Mucosa of descending colon (tissue), 3 donors: ENCODE measurements around the gene MEGF11. TPM values are rescaled to one million over a fixed set of nuclear protein-coding genes. Genes with fewer than 3 reads are reported as not detected.

Experiments
- ATAC-seq: fragments of 200-7000 bp; cut with Tn5 transposase; one replicate; pipeline ENCODE4 v1.9.1; 2020; ENCODE audit warnings: mild to moderate bottlenecking, moderate library complexity
- DNase-seq, 3 donors: peaks; one replicate each; pipeline ENCODE4 v3.0.0-alpha.2; 2020
- H3K36me3 ChIP-seq: fragments of 200-600 bp; one replicate; pipeline ENCODE4 v1.8.0; 2021; ENCODE audit warnings: low read depth, mild to moderate bottlenecking
- H3K4me1 ChIP-seq: fragments of 200-600 bp; one replicate; pipeline ENCODE4 v1.8.0; 2021; ENCODE audit warnings: low read depth, mild to moderate bottlenecking
- H3K4me3 ChIP-seq: fragments of 200-600 bp; one replicate; pipeline ENCODE4 v1.8.0; 2021; ENCODE audit warnings: mild to moderate bottlenecking
- H3K9me3 ChIP-seq: fragments of 200-600 bp; one replicate; pipeline ENCODE4 v1.8.0; 2021; ENCODE audit warnings: mild to moderate bottlenecking
- CTCF ChIP-seq: fragments of 200-600 bp; IDR thresholded peaks from one replicate; pipeline ENCODE4 v1.8.0; 2022; ENCODE audit warnings: antibody characterized with exemption, mild to moderate bottlenecking
- intact Hi-C, 2 donors: fragments of 100-400 bp; cut with DNase I in 1 of 2; cut with micrococcal nuclease in 1 of 2; formaldehyde crosslinking; loops; one replicate each; pipeline versions ENCODE4 v1.11.0 to v1.11.1; 2022; cut with DNase I, micrococcal nuclease
- total RNA-seq, 3 donors: library from RNA; stranded (reverse); fragmentation: NEBNext Ultra II Directional in 2 of 3; extraction: Animal tissue kit (Norgen Biotek cat#: 25700) in 2 of 3; gene quantifications; one replicate each; pipeline versions ENCODE4 v1.2.1 to v1.2.4, GENCODE V29; 2021 to 2023
- donor health status: DM: no; HTN: no; CAD: no; lungs with moderate emphysema.
- donor health status: DM: no; HTN: no; CAD: no.
- donor health status: DM: no; HTN: yes; CAD: no.

Gene MEGF11
- total RNA-seq, 3 donors from 2014 or later: 0.12 to 0.29 (median 0.19) TPM

DNA sequence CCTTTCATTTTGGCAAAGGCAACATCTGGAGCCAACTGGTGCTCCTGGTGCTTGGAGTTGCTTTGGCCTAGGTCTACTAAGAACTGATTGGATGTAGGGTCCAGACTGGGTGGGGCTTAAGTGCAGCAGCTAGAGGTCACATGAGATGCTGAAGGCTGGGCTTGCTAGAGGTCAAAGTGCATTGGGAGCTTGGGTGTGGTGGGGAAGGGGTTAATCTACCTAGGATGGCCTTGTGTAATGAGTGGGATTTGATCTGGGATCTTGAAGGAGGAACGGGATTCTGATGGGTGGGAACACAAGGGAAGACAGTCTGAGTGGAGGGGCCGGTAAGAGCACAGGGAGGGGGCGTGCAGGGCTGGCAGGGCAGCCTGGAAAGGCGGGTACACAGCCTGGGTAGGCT lies 258.7 kb downstream of the MEGF11 start:
- ATAC-seq (no peak), DNase-seq (no peak)
- no peak for TF ChIP-seq CTCF
- Histone ChIP-seq H3K9me3 (no peaks in the 10 kb centered on the region), H3K4me3 (no peak overlapping the region), H3K4me1 (no peaks in the 10 kb centered on the region), H3K36me3 (no peaks in the 10 kb centered on the region)
- intact Hi-C loops: no loop called here

GRCh38 chr15:65993762-65994161 lies 259.8 kb downstream of the MEGF11 start:
- intact Hi-C loops: no loop called here
- no peak for TF ChIP-seq CTCF
- ATAC-seq: no peak
- Histone ChIP-seq H3K4me3 (no peak overlapping the region), H3K9me3 (no peaks in the 10 kb centered on the region), H3K4me1 (no peaks in the 10 kb centered on the region), H3K36me3 (no peaks in the 10 kb centered on the region)
- no peak for DNase-seq

- ATAC-seq: no peak
- H3K4me3 ChIP-seq: no peak overlapping the region
- intact Hi-C loops: no loop called here
Observed at GRCh38 chr15:65993236-65993635, 260.3 kb downstream of the MEGF11 start.

DNA sequence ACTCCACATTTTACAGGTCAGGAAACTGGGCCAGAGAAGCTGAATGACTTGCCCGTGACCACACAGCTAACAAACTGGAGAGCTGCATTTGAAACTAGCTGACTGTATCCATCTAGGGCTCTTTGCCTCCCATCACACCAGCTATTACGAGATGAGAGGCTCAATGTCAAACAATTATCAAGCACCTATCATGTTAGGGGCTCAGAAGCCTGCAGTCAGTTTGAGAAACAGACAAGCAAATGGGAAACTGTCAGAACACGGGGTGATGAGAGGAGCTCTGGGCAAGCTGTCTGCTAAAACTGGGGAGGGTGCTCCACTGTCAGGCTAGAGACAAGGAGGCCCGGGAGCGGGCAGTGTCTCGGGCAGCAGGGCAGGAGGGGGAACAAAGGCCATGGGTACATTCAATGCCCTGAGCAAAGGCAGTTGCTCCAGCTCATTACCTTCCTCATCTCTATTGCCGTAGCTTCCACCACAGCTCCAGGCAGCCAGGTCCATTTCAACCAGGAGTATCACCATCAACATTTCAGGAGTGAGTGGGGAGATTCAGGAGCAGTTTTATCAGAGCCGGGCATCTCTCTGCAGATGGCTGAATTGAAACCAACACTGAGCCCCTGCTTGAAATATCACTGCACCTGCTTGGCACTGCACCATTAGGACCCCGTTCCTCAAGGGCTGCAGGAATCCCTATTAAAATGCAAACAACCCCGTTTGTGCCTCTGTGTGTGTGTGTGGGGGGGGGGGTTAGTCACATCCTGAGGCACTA lies 261.6 kb downstream of the MEGF11 start:
- Histone ChIP-seq H3K4me3 (no peak overlapping the region), H3K9me3 (no peaks in the 10 kb centered on the region), H3K4me1 (no peaks in the 10 kb centered on the region), H3K36me3 (no peaks in the 10 kb centered on the region)
- no peak for TF ChIP-seq CTCF
- DNase-seq: no peak
- intact Hi-C loops: no loop called here
- ATAC-seq: no peak

More at GRCh38 chr15:65993236-65993635, 260.3 kb downstream of the MEGF11 start:
- Histone ChIP-seq H3K36me3 (no peaks in the 10 kb centered on the region), H3K4me1 (no peaks in the 10 kb centered on the region), H3K9me3 (no peaks in the 10 kb centered on the region)
- no peak for TF ChIP-seq CTCF
- DNase-seq: no peak

GRCh38 chr15:65990298-65990981 lies 263.1 kb downstream of the MEGF11 start:
- H3K4me1 ChIP-seq: no peaks in the 10 kb centered on the region
- ATAC-seq: no peak
- no peak for DNase-seq
- H3K9me3 ChIP-seq: no peaks in the 10 kb centered on the region
- no peak overlapping the region for H3K4me3 ChIP-seq
- no peak for TF ChIP-seq CTCF
- intact Hi-C loops: no loop called here
- no peaks in the 10 kb centered on the region for H3K36me3 ChIP-seq
